Measurements from ENCODE around the gene SUN5. TPM values are rescaled to one million over a fixed set of nuclear protein-coding genes. Genes with fewer than 3 reads are reported as not detected.

The SUN5 gene
- total RNA-seq, 1 experiment from 2014 or later = not detected

- Histone ChIP-seq H3K27ac (no peak overlapping the region), H3K27me3 (ENCODE audit: insufficient read depth, low read depth) (peaks cover 74% of the 10 kb centered on the region), H4K20me1 (ENCODE audit: insufficient read depth) (no peaks in the 10 kb centered on the region), H3K4me2 (no peak overlapping the region), H2AFZ (no peak overlapping the region), H3K4me3 (no peak overlapping the region), H3K36me3 (ENCODE audit: low read depth) (no peaks in the 10 kb centered on the region), H3K9me2 (ENCODE audit: insufficient read depth) (no peaks in the 10 kb centered on the region), H3K79me2 (ENCODE audit: low read depth) (no peaks in the 10 kb centered on the region), H3K9me3 (ENCODE audit: insufficient read depth, low read depth) (no peaks in the 10 kb centered on the region), H3K4me1 (replicated peaks; ENCODE audit: insufficient read depth) (no peaks in the 10 kb centered on the region), H3F3A (ENCODE audit: insufficient read depth, low read depth) (no peaks in the 10 kb centered on the region)
- intact Hi-C loops (cut with micrococcal nuclease; ENCODE audit: unreplicated experiment) = no loop called here
- BruUV-seq (replicated peaks) = no TSS peak
- CTCF ChIA-PET = no interaction called here
- TF ChIP-seq CTCF (conservative IDR thresholded peaks at IDR 0.05) (no peak), EZH2 (IDR thresholded peaks at IDR 0.05; ENCODE audit: low read depth) (no peak)
- POLR2A ChIA-PET (ENCODE audit: unreplicated experiment) = no interaction called here
- DNase-seq = no peak
Observed at GRCh38 chr20:32970973-32971300, 33.3 kb downstream of the SUN5 start.

GRCh38 chr20:32970115-32970972 is 33.9 kb downstream of the SUN5 start:
- BruUV-seq (replicated peaks) = no TSS peak
- Histone ChIP-seq H3K9me3 (ENCODE audit: insufficient read depth, low read depth) (no peaks in the 10 kb centered on the region), H3K79me2 (ENCODE audit: low read depth) (no peaks in the 10 kb centered on the region), H3K9me2 (ENCODE audit: insufficient read depth) (no peaks in the 10 kb centered on the region), H3K4me3 (no peak overlapping the region), H2AFZ (no peak overlapping the region), H3K27ac (no peak overlapping the region), H3K4me2 (no peak overlapping the region), H4K20me1 (ENCODE audit: insufficient read depth) (no peaks in the 10 kb centered on the region), H3K27me3 (ENCODE audit: insufficient read depth, low read depth) (peaks cover 74% of the 10 kb centered on the region), H3K36me3 (ENCODE audit: low read depth) (no peaks in the 10 kb centered on the region), H3F3A (ENCODE audit: insufficient read depth, low read depth) (no peaks in the 10 kb centered on the region), H3K4me1 (replicated peaks; ENCODE audit: insufficient read depth) (no peaks in the 10 kb centered on the region)
- TF ChIP-seq CTCF (conservative IDR thresholded peaks at IDR 0.05) (no peak), EZH2 (IDR thresholded peaks at IDR 0.05; ENCODE audit: low read depth) (no peak)
- ChIA-PET POLR2A (ENCODE audit: unreplicated experiment) (no interaction called here), CTCF (no interaction called here)
- no peak for DNase-seq
- intact Hi-C loops (cut with micrococcal nuclease; ENCODE audit: unreplicated experiment) = no loop called here

- POLR2A ChIA-PET (ENCODE audit: unreplicated experiment) = no interaction called here
Observed at GRCh38 chr20:32969356-32970114, 34.7 kb downstream of the SUN5 start.

More at GRCh38 chr20:32969356-32970114, 34.7 kb downstream of the SUN5 start:
- H3K4me3 ChIP-seq = no peak overlapping the region
- DNase-seq = no peak
- H3K9me3 ChIP-seq (ENCODE audit: insufficient read depth, low read depth) = no peaks in the 10 kb centered on the region
- CTCF ChIA-PET = no interaction called here
- H3K79me2 ChIP-seq (ENCODE audit: low read depth) = no peaks in the 10 kb centered on the region
- no TSS peak for BruUV-seq (replicated peaks)
- no peaks in the 10 kb centered on the region for H3K9me2 ChIP-seq (ENCODE audit: insufficient read depth)
- intact Hi-C loops (cut with micrococcal nuclease; ENCODE audit: unreplicated experiment) = no loop called here
- H2AFZ ChIP-seq = no peak overlapping the region
- TF ChIP-seq CTCF (conservative IDR thresholded peaks at IDR 0.05) = no peak
- no peak for TF ChIP-seq EZH2 (IDR thresholded peaks at IDR 0.05; ENCODE audit: low read depth)
- H4K20me1 ChIP-seq (ENCODE audit: insufficient read depth) = no peaks in the 10 kb centered on the region
- H3K4me2 ChIP-seq = no peak overlapping the region
- no peaks in the 10 kb centered on the region for H3K36me3 ChIP-seq (ENCODE audit: low read depth)
- no peaks in the 10 kb centered on the region for H3K4me1 ChIP-seq (replicated peaks; ENCODE audit: insufficient read depth)
- no peak overlapping the region for H3K27ac ChIP-seq
- no peaks in the 10 kb centered on the region for H3F3A ChIP-seq (ENCODE audit: insufficient read depth, low read depth)
- H3K27me3 ChIP-seq (ENCODE audit: insufficient read depth, low read depth) = peaks cover 82% of the 10 kb centered on the region

Measured in PC-9 (cell line).